ENCODE results near the gene PLPPR1. TPM values are rescaled to one million over a fixed set of nuclear protein-coding genes. Genes with fewer than 3 reads are reported as not detected.

Gene PLPPR1
- total and polyA plus RNA-seq, 2 of the 13 experiments (the other 11 are each of a cell fraction or from before 2014, with no cell fraction given): 16.0 to 84.7 TPM

DNA sequence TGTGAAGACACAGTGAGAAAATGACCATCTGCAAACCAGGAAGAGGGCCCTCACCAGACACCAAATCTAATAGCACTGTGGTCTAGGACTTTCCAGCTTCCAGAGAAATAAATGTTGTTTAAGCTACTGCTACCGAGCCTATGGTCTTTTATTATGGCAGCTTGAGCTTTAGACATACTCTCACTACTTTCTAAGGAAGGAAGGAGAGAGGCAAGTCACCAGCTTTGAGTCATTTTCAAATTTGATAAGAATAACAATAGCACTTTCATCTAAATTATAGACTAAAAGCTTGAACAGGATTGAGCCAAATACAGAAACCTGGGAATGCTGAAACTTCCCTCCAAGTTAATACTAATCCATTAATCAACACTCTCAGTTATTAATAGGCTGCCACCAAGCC is 64.4 kb downstream of the PLPPR1 start:
- ChIA-PET CTCF (ENCODE audit: low intra/inter-chr PET ratio, low total read pairs) (no interaction called here), POLR2A (no interaction called here)
- Histone ChIP-seq H3K9me3 (ENCODE audit: low read length) (no peaks in the 10 kb centered on the region), H3K4me1 (ENCODE audit: insufficient read depth, low read length) (no peaks in the 10 kb centered on the region), H2AFZ (ENCODE audit: low read length) (no peak overlapping the region), H3K79me2 (ENCODE audit: insufficient read depth, low read length) (no peaks in the 10 kb centered on the region), H4K20me1 (ENCODE audit: insufficient read depth, low read length) (no peaks in the 10 kb centered on the region), H3K36me3 (replicated peaks in 1 of 2; ENCODE audit: control insufficient read depth in 1 of 2, insufficient read depth in 2 of 2, low read length in 2 of 2) (no peaks in the 10 kb centered on the region), H3K4me3 (replicated peaks in 1 of 3; ENCODE audit: insufficient read depth in 1 of 3, low read depth in 2 of 3, low read length in 3 of 3) (no peak overlapping the region), H3K9ac (ENCODE audit: insufficient read depth, low read depth, low read length) (no peak overlapping the region), H3K27me3 (ENCODE audit: control insufficient read depth in 1 of 2, insufficient read depth in 2 of 2, low read length in 2 of 2) (no peaks in the 10 kb centered on the region), H3K27ac (ENCODE audit: extremely low read length, insufficient read depth, low read length) (no peak overlapping the region), H3K4me2 (ENCODE audit: low read depth, low read length) (no peak overlapping the region)
- in situ Hi-C loops (cut with HindIII; ENCODE audit: extremely low pct_ligation_motif_present, low pct_unique_long_range_greater_than_20kb) (no loop called here), intact Hi-C loops (cut with micrococcal nuclease; ENCODE audit: unreplicated experiment) (no loop called here)
- ATAC-seq (no peak), FAIRE-seq (no peak), DNase-seq (ENCODE audit: low spot score) (no peak)
- no TSS peak for BruUV-seq (replicated peaks)
- WGBS (ENCODE audit: low lambda C conversion rate): 81% methylated on average over 1 of the region's 1 CpG
- TF ChIP-seq, protein P1, sequence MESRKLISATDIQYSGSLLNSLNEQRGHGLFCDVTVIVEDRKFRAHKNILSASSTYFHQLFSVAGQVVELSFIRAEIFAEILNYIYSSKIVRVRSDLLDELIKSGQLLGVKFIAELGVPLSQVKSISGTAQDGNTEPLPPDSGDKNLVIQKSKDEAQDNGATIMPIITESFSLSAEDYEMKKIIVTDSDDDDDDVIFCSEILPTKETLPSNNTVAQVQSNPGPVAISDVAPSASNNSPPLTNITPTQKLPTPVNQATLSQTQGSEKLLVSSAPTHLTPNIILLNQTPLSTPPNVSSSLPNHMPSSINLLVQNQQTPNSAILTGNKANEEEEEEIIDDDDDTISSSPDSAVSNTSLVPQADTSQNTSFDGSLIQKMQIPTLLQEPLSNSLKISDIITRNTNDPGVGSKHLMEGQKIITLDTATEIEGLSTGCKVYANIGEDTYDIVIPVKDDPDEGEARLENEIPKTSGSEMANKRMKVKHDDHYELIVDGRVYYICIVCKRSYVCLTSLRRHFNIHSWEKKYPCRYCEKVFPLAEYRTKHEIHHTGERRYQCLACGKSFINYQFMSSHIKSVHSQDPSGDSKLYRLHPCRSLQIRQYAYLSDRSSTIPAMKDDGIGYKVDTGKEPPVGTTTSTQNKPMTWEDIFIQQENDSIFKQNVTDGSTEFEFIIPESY (CRISPR knock-in tag; IDR thresholded peaks at IDR 0.05): no peak
- TF ChIP-seq JUND (CRISPR knock-in tag; IDR thresholded peaks at IDR 0.05): no peak
- no peak for TF ChIP-seq HNRNPK (IDR thresholded peaks at IDR 0.05; ENCODE audit: low read depth, low read length, poor library complexity, severe bottlenecking)
- TF ChIP-seq PAX8 (CRISPR knock-in tag; IDR thresholded peaks at IDR 0.05; ENCODE audit: borderline replicate concordance): no peak
- TF ChIP-seq ZNF251 (CRISPR knock-in tag; IDR thresholded peaks at IDR 0.05): no peak
- no peak for TF ChIP-seq TSC22D2 (CRISPR knock-in tag; IDR thresholded peaks at IDR 0.05; ENCODE audit: borderline replicate concordance)
- TF ChIP-seq NCOR1 (IDR thresholded peaks at IDR 0.05; ENCODE audit: borderline replicate concordance, low read length): no peak
- no peak for TF ChIP-seq ZFP1 (CRISPR knock-in tag; IDR thresholded peaks at IDR 0.05)

- no TSS peak for BruUV-seq (replicated peaks)
- Histone ChIP-seq H3K4me3 (replicated peaks in 1 of 3; ENCODE audit: insufficient read depth in 1 of 3, low read depth in 2 of 3, low read length in 3 of 3) (no peak overlapping the region), H3K9ac (ENCODE audit: insufficient read depth, low read depth, low read length) (no peak overlapping the region), H3K79me2 (ENCODE audit: insufficient read depth, low read length) (no peaks in the 10 kb centered on the region), H3K4me1 (ENCODE audit: insufficient read depth, low read length) (no peaks in the 10 kb centered on the region), H3K4me2 (ENCODE audit: low read depth, low read length) (no peak overlapping the region), H4K20me1 (ENCODE audit: insufficient read depth, low read length) (no peaks in the 10 kb centered on the region), H3K27me3 (ENCODE audit: control insufficient read depth in 1 of 2, insufficient read depth in 2 of 2, low read length in 2 of 2) (no peaks in the 10 kb centered on the region), H3K9me3 (ENCODE audit: low read length) (no peaks in the 10 kb centered on the region), H3K27ac (ENCODE audit: extremely low read length, insufficient read depth, low read length) (no peak overlapping the region), H2AFZ (ENCODE audit: low read length) (no peak overlapping the region), H3K36me3 (replicated peaks in 1 of 2; ENCODE audit: control insufficient read depth in 1 of 2, insufficient read depth in 2 of 2, low read length in 2 of 2) (no peaks in the 10 kb centered on the region)
- no peak for ATAC-seq
- in situ Hi-C loops (cut with HindIII; ENCODE audit: extremely low pct_ligation_motif_present, low pct_unique_long_range_greater_than_20kb): no loop called here
- intact Hi-C loops (cut with micrococcal nuclease; ENCODE audit: unreplicated experiment): no loop called here
- DNase-seq (ENCODE audit: low spot score): peak; percentile 16
- ChIA-PET POLR2A (no interaction called here), CTCF (ENCODE audit: low intra/inter-chr PET ratio, low total read pairs) (no interaction called here)
- FAIRE-seq: no peak
- TF ChIP-seq SIX4 (CRISPR knock-in tag; IDR thresholded peaks at IDR 0.05) (no peak), JUNB (CRISPR knock-in tag; IDR thresholded peaks at IDR 0.05; ENCODE audit: borderline replicate concordance) (no peak), HOXA3 (CRISPR knock-in tag; IDR thresholded peaks at IDR 0.05) (no peak), ZNF280D (CRISPR knock-in tag; IDR thresholded peaks at IDR 0.05) (no peak), SMC3 (IDR thresholded peaks at IDR 0.05; ENCODE audit: low read length) (no peak), EEA1 (CRISPR knock-in tag; IDR thresholded peaks at IDR 0.05; ENCODE audit: borderline replicate concordance) (no peak), HNF4G (IDR thresholded peaks at IDR 0.05; ENCODE audit: borderline replicate concordance, low read depth, low read length) (no peak), HNF4G (CRISPR knock-in tag; IDR thresholded peaks at IDR 0.05; ENCODE audit: borderline replicate concordance, low read depth) (no peak)
Observed at GRCh38 chr9:101093620-101094019, 65.1 kb downstream of the PLPPR1 start.
